ENCODE measurements around the gene ACTR1A.

The ACTR1A gene

DNA sequence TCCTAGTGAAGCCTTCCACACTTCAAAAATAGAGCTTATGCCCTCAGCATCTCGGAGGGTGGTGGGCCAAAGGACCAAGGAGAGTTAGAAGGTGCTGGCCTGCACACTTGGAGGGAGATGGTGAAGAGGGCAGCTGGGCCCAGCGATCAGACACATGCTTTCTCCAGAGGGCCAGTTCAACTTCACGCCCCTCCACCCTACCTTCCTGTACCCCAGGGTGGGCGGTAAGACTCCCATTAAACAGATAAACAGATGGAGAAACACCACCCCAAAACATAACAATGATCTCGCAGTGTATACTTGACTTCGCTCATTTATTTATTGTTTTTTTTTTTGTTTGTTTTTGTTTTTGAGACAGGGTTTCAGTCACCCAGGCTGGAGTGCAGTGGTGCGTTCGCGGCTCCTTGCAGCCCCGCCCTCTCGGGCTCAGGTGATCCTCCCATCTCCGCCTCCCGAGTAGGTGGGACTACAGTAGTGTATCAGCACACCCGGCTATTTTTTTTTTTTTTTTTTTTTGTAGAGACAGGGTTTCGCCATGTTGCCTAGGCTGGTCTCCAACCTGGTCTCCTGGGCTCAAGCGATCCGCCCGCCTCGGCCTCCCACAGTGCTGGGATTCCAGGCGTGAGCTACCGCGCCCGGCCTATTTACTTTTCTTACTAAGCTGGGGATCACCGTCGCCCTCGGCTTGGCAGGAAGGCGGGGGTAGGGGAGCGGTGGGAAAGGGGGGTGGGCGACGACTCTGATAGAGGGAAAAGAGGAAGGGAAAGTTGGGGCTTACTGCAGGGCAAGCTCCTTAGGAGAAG, 53.0 kb downstream of the ACTR1A start:
- H3K27ac Mint-ChIP-seq: peak overlapping the region; percentile 86
- peak; percentile 81 for DNase-seq (ENCODE audit: low spot score)
- H3K36me3 Mint-ChIP-seq (ENCODE audit: low read depth): peaks cover 9% of the 10 kb centered on the region
- no peaks in the 10 kb centered on the region for H3K9me3 Mint-ChIP-seq
- H3K4me3 Mint-ChIP-seq: peak overlapping the region; percentile 92
- H3K4me1 Mint-ChIP-seq (ENCODE audit: low read depth): peaks cover 22% of the 10 kb centered on the region
- no peaks in the 10 kb centered on the region for H3K27me3 Mint-ChIP-seq (ENCODE audit: low read depth)

DNA sequence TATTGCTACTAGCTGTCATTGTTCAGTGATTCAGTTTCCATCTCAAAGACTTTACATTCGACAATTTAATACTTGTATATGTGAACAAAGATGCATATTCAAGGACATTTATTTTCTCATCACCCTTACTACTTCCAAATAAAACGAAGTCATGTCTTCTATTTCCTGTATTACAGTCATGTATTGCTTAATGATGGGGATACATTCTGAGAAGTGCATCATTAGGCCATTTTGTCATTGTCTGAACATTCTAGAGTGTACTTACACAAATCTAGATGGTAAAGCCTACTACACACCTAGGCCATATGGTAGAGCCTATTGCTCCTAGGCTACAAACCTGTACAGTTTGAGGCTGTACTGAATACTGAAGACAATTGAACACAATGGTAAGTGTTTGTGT, 57.7 kb downstream of the ACTR1A start:
- no peak for DNase-seq (ENCODE audit: low spot score)
- Mint-ChIP-seq H3K36me3 (ENCODE audit: low read depth) (peaks cover 3% of the 10 kb centered on the region), H3K4me3 (no peak overlapping the region), H3K4me1 (ENCODE audit: low read depth) (peaks cover 7% of the 10 kb centered on the region), H3K27me3 (ENCODE audit: low read depth) (no peaks in the 10 kb centered on the region), H3K9me3 (no peaks in the 10 kb centered on the region), H3K27ac (no peak overlapping the region)

DNA sequence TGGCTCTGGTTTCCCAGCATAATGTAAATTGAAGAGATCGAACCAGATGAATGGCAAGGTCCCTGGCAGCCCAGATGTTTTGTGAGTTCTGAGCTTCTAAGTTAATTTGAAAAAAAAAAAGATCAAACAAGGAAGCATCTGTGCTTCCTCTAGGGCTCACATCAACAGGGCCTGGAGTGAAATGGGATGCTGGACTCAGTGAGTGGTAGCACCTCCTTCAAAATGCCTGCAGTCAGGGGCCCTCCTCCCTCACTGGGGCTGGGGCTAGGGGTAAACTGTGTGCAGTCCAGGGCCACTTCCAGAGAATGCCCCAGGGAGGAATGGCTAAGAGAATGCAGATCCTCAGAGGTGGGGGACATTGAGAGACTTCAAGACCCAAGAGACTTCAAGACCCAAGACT, 64.1 kb downstream of the ACTR1A start:
- DNase-seq (ENCODE audit: low spot score): no peak
- Mint-ChIP-seq H3K27me3 (ENCODE audit: low read depth) (no peaks in the 10 kb centered on the region), H3K36me3 (ENCODE audit: low read depth) (peaks cover 18% of the 10 kb centered on the region), H3K9me3 (no peaks in the 10 kb centered on the region), H3K4me3 (peak overlapping the region; percentile 97), H3K4me1 (ENCODE audit: low read depth) (peaks cover 37% of the 10 kb centered on the region), H3K27ac (no peak overlapping the region)

DNA sequence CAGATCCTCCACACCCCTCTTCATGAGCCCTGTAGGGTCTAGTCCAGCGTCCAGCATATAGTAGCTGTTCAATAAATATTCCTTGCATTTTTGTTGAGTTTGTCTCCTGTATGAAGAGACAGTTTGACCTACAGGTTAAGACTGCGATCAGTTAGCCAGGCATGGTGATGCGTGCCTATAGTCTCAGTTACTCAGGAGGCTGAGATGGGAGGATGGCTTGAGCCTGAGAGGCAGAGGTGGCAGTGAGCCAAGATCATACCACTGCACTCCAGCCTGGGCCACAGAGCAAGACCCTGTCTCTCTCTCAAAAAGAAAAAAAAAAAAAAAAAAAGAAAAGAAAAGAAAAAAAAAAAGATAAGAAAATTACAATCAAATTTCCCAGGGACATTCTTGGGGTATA, 65.0 kb downstream of the ACTR1A start:
- peak overlapping the region; percentile 97 for H3K4me3 Mint-ChIP-seq
- peaks cover 39% of the 10 kb centered on the region for H3K4me1 Mint-ChIP-seq (ENCODE audit: low read depth)
- H3K9me3 Mint-ChIP-seq: no peaks in the 10 kb centered on the region
- H3K36me3 Mint-ChIP-seq (ENCODE audit: low read depth): peaks cover 18% of the 10 kb centered on the region
- no peaks in the 10 kb centered on the region for H3K27me3 Mint-ChIP-seq (ENCODE audit: low read depth)
- DNase-seq (ENCODE audit: low spot score): no peak
- H3K27ac Mint-ChIP-seq: peak overlapping the region; percentile 41

DNA sequence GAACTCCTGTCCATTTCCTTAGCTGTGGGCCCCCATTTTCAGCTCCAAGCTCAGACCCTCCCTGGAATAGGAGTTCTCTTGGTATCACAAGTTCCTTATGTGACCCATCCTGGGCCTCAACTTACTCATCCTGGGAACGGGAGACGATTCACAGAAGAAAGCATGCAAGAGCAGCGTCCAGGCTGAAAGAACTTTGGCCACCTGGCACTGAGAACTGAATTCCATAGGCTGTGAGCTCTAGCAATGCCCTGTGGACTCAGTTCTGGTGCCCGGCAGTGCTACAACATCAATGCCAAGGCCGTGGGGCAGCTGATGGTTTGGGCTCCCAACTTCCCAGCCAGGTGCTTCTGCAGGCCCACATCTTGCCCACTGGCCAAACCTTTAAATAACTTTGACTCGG, 66.2 kb downstream of the ACTR1A start:
- peaks cover 23% of the 10 kb centered on the region for H3K36me3 Mint-ChIP-seq (ENCODE audit: low read depth)
- no peaks in the 10 kb centered on the region for H3K9me3 Mint-ChIP-seq
- H3K27ac Mint-ChIP-seq: peak overlapping the region; percentile 89
- H3K4me1 Mint-ChIP-seq (ENCODE audit: low read depth): peaks cover 44% of the 10 kb centered on the region
- no peaks in the 10 kb centered on the region for H3K27me3 Mint-ChIP-seq (ENCODE audit: low read depth)
- H3K4me3 Mint-ChIP-seq: peak overlapping the region; percentile 97
- no peak for DNase-seq (ENCODE audit: low spot score)

DNA sequence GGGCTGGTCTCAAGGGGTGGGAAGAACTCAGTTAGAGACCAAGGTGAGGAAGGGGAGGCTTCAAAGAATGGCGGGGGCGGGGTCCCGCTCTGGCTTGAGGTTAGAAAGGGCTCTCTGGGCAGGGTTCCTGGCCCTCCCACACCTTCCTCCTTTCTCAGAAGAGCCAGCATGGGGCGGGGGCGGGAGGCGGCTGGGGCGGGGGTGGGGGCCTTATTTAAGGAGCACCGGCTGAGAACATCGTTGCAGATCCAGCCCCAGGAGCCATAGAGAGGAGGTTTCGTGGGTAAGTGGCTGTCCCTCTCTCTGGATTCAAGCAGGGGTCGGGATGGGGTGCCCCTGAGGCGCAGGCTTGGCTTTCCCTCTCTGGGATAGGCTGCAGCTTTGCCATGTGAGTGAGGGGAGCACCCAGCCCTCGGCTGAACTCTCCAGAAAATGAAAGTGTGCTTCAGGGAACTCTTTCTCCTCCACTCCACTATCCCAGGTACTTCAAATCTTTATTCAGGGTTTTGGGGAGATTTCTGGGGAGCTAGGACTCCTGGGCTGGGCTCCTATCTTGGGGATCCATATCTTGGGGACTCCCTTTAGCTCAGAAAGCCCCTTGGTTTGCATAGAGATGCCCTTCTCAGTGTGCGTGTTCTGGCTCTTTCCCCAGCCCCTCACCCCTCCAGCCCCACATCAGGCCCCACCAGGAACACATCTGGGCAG, 66.8 kb downstream of the ACTR1A start:
- Mint-ChIP-seq H3K9me3 (no peaks in the 10 kb centered on the region), H3K4me1 (ENCODE audit: low read depth) (peaks cover 44% of the 10 kb centered on the region), H3K4me3 (peak overlapping the region; percentile 97), H3K27me3 (ENCODE audit: low read depth) (no peaks in the 10 kb centered on the region), H3K36me3 (ENCODE audit: low read depth) (peaks cover 23% of the 10 kb centered on the region), H3K27ac (peak overlapping the region; percentile 89)
- DNase-seq (ENCODE audit: low spot score): peak; percentile 70

DNA sequence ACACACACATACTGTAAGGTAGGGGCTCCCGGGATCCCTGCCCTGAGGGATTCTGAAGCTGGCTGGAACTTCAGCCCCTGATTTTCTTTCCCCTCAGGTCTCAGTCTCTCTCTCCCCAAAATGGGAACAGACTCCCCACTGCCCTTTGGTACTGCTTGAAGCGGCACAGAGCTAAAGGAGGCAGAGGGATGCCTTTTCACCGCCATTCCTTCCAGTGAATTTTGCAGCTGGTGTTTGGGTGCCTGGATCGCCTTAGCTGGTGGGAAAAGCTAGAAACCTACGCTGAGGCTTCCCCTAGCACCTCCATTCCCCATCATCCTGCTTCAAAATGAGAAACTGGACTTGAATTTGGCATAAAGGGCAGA, 67.4 kb downstream of the ACTR1A start:
- H3K4me1 Mint-ChIP-seq (ENCODE audit: low read depth): peaks cover 46% of the 10 kb centered on the region
- H3K4me3 Mint-ChIP-seq: peak overlapping the region; percentile 97
- H3K27ac Mint-ChIP-seq: peak overlapping the region; percentile 89
- H3K27me3 Mint-ChIP-seq (ENCODE audit: low read depth): no peaks in the 10 kb centered on the region
- no peaks in the 10 kb centered on the region for H3K9me3 Mint-ChIP-seq
- DNase-seq (ENCODE audit: low spot score): no peak
- peaks cover 25% of the 10 kb centered on the region for H3K36me3 Mint-ChIP-seq (ENCODE audit: low read depth)

DNA sequence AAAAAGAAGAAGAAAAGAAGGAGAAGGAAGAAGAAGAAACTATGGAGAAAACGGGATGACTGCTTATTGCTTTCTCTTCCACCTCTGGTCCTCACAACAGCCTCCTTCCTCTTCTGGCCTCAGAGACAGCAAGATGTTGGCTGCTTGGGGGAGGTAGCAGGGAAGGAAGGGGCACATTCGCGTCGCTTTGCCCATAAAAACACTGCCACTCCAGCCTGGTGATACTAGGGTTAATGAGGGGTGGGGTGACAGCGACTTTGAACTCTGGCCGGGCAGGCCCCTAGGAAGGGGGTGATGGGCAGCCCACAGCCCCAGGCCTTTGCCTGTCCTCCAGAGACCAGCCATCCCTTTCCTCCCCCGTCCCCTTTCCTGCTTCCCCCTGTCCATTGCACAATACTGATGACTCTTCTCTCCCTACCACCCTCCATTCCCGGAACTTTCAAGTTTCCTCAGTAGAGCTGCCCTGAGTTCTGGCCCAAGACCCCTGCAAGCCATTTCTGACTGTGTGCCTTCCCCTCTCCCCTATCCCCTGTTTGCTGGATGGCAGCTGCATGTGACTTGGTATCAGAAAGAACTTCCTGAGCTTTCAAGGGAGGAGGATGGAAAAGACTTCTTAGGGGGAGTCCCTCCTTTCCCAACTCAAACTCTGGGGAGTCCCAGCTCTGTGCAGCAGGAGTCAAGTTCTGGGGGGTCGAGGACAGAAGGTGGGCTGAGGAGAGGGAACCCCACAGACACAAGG, 67.9 kb downstream of the ACTR1A start:
- Mint-ChIP-seq H3K9me3 (no peaks in the 10 kb centered on the region), H3K27ac (peak overlapping the region; percentile 89), H3K4me1 (ENCODE audit: low read depth) (peaks cover 46% of the 10 kb centered on the region), H3K27me3 (ENCODE audit: low read depth) (no peaks in the 10 kb centered on the region), H3K4me3 (peak overlapping the region; percentile 97), H3K36me3 (ENCODE audit: low read depth) (peaks cover 25% of the 10 kb centered on the region)
- DNase-seq (ENCODE audit: low spot score): no peak

DNA sequence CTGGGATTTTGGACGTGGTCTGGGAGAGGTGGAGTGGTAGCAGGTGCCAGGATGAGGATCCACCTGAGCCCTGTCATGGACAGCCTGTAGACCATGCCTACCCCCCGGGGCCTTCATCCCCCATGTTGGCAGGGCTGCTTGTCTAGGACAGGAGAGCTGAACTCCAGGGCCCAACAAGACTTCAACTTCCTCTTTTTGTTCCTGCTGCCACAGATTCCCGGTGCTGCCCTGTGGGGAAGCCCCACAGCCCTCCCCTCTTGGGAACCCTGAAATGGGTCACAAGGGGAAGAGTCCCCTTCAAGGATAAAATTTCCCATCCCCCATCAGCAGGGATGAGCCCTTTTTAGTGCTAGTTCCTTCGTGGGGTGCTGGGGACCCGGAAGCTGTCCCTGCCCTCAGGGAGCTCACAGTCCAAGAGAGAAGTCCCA, 68.9 kb downstream of the ACTR1A start:
- peak overlapping the region; percentile 94 for H3K27ac Mint-ChIP-seq
- peaks cover 46% of the 10 kb centered on the region for H3K4me1 Mint-ChIP-seq (ENCODE audit: low read depth)
- peak overlapping the region; percentile 97 for H3K4me3 Mint-ChIP-seq
- H3K9me3 Mint-ChIP-seq: no peaks in the 10 kb centered on the region
- H3K27me3 Mint-ChIP-seq (ENCODE audit: low read depth): no peaks in the 10 kb centered on the region
- H3K36me3 Mint-ChIP-seq (ENCODE audit: low read depth): peaks cover 25% of the 10 kb centered on the region
- DNase-seq (ENCODE audit: low spot score): no peak

DNA sequence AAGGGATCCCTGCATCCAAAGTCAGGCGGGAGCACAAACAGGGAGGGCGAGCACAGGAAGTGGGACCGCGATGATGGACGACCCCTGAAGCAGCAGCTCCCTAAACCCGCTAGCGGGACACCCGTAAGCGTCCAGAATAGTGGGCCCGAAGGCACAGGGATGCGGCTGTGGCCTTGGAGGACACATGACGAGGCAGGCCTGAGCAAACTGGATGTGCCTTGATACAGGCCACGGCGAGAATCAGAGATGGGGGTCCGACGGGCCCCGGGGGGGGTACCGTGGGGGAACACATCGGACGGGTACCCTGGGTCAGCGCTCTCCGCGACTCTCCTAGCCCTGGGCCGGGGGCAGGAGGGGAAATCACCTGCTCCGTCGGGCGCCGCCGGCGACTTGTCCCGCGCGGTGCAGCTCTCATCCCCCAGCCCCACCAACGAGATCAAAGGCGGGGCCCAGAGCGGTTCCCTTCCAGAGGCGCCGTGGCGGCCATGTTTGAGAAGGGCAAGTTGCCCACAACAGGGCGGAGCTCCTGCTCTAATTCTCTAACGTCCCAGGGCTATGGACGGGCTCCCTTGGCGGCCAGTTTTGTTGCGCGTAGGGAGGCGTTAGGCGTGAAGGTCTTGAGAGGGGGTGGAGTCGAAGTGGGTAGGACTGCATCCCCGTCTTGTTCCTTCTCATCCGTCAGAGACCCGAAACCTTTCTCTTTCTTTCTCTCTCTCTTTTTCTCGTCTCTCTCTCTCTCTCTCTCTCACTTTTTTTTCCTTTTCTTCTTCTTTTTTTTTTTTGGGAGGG, 70.2 kb downstream of the ACTR1A start, which contains the start of gene CUEDC2:
Gene CUEDC2 (minus strand): TSS at position 413 of the 789 bp plus-strand sequence. CDS start 7,386 bp downstream, outside the sequence.
- peak within 1 kb of the TSS; percentile 97 for H3K4me3 Mint-ChIP-seq
- peaks cover 17% of the 10 kb centered on the region for H3K36me3 Mint-ChIP-seq (ENCODE audit: low read depth)
- H3K9me3 Mint-ChIP-seq: no peaks in the 10 kb centered on the region
- no peaks in the 10 kb centered on the region for H3K27me3 Mint-ChIP-seq (ENCODE audit: low read depth)
- DNase-seq (ENCODE audit: low spot score): peak; percentile 95
- peaks cover 37% of the 10 kb centered on the region for H3K4me1 Mint-ChIP-seq (ENCODE audit: low read depth)
- H3K27ac Mint-ChIP-seq: peak within 1 kb of the TSS; percentile 94

DNA sequence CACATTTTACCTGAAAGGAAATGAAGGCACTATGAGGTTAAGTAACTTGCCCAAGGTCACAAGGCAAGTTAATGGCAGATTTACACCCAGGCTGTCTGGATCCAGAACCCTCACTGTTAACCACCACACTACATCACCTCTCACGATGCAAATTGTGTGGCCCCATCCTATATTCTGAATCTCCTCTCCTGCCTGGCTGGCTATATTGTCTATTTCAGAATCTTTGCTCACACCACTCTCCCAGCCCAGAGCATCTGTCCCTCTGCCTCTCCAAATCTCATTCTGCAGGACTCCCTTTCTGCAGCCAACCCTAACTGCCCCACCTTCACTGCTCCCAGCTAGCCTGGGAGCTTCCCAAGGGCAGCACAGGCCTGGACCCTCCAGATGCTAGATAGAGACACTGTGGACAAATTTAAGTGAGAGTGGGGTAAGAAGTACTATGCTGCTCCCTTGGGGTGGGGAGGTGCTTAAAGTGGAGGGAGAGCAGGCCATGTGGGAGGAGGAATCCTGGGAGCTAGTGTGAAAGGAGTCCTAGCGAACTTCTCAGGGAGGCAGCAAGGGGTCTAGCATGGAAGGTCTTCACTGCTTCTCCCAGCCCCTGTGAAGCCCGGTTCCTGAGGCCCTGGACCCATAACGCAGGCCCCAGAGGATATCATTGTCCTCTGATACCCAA, 70.9 kb downstream of the ACTR1A start:
- H3K36me3 Mint-ChIP-seq (ENCODE audit: low read depth): peaks cover 12% of the 10 kb centered on the region
- peak overlapping the region; percentile 94 for H3K27ac Mint-ChIP-seq
- no peaks in the 10 kb centered on the region for H3K27me3 Mint-ChIP-seq (ENCODE audit: low read depth)
- peak overlapping the region; percentile 97 for H3K4me3 Mint-ChIP-seq
- H3K4me1 Mint-ChIP-seq (ENCODE audit: low read depth): peaks cover 32% of the 10 kb centered on the region
- no peak for DNase-seq (ENCODE audit: low spot score)
- no peaks in the 10 kb centered on the region for H3K9me3 Mint-ChIP-seq

DNA sequence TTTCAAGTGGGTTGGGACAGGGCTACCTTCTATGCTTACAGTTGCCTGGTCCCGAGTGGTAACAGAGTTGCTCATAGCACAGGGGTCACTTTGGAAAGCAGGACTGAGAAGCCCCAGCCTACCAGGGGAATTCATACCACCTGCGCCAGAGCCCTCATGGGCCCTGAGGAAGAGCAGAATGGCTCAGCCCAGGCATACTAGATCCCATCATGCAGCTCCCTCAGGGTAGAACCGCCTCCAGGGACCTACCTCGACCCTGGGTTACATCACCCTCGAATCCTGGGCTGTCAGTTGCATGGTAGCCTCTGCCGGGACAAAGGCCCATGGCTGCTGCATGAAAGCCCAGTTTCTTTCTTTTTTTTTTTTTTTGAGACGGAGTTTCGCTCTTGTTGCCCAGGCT, 73.0 kb downstream of the ACTR1A start:
- Mint-ChIP-seq H3K27me3 (ENCODE audit: low read depth) (no peaks in the 10 kb centered on the region), H3K9me3 (no peaks in the 10 kb centered on the region), H3K36me3 (ENCODE audit: low read depth) (peaks cover 8% of the 10 kb centered on the region), H3K4me1 (ENCODE audit: low read depth) (peaks cover 25% of the 10 kb centered on the region), H3K27ac (no peak overlapping the region), H3K4me3 (no peak overlapping the region)
- no peak for DNase-seq (ENCODE audit: low spot score)

Data from T-helper 2 cell treated with Interferon-gamma antibody and Interleukin-4, amounts not matched to agents 5 μg/mL and 100 μg/mL, for 36 hours (primary cell).